Stimulated activated CD8-positive, alpha-beta memory T cell treated with anti-CD3 and anti-CD28 coated beads, Interleukin-4, amount 100 ng/mL, for 24 hours (primary cell): Measurements from ENCODE around the gene GOLIM4.
"Not testable (repeated sequence)": the region's sequence is repeated elsewhere in the genome, so short reads cannot be mapped to it uniquely, and the experiment has no call there.

Experiments used
- DNase-seq: peaks from one replicate; pipeline ENCODE4 v3.0.0-alpha.2; 2020; ENCODE audit warnings: low read depth

GOLIM4 gene

GRCh38 chr3:168072323-168072650 is 23.4 kb downstream of the GOLIM4 start:
- DNase-seq = no peak

GRCh38 chr3:168071591-168072322 is 24.0 kb downstream of the GOLIM4 start:
- no peak for DNase-seq

- DNase-seq = no peak
Measured at GRCh38 chr3:168070919-168071318, 24.8 kb downstream of the GOLIM4 start.

- no peak for DNase-seq
Measured at GRCh38 chr3:168068346-168068745, 27.4 kb downstream of the GOLIM4 start.

GRCh38 chr3:168066882-168067281 is 28.8 kb downstream of the GOLIM4 start:
- DNase-seq = no peak

- DNase-seq = no peak
Measured at GRCh38 chr3:168065569-168065968, 30.2 kb downstream of the GOLIM4 start.

GRCh38 chr3:168063122-168063521 is 32.6 kb downstream of the GOLIM4 start:
- no peak for DNase-seq

GRCh38 chr3:168062679-168063078 is 33.0 kb downstream of the GOLIM4 start:
- DNase-seq = no peak

- no peak for DNase-seq
Measured at GRCh38 chr3:168061332-168061996, 34.3 kb downstream of the GOLIM4 start.

- no peak for DNase-seq
Measured at GRCh38 chr3:168060317-168060716, 35.4 kb downstream of the GOLIM4 start.

- DNase-seq = no peak
Measured at GRCh38 chr3:168058481-168058880, 37.2 kb downstream of the GOLIM4 start.

GRCh38 chr3:168056398-168057230 is 39.1 kb downstream of the GOLIM4 start:
- not testable (repeated sequence) for DNase-seq

GRCh38 chr3:168054447-168054846 is 41.3 kb downstream of the GOLIM4 start:
- no peak for DNase-seq

GRCh38 chr3:168053115-168053514 is 42.6 kb downstream of the GOLIM4 start:
- DNase-seq = no peak

GRCh38 chr3:168052515-168052914 is 43.2 kb downstream of the GOLIM4 start:
- no peak for DNase-seq

GRCh38 chr3:168051531-168052471 is 43.9 kb downstream of the GOLIM4 start:
- DNase-seq = no peak

GRCh38 chr3:168051070-168051469 is 44.7 kb downstream of the GOLIM4 start:
- DNase-seq = no peak

- DNase-seq = no peak
Measured at GRCh38 chr3:168049367-168049974, 46.3 kb downstream of the GOLIM4 start.

- no peak for DNase-seq
Measured at GRCh38 chr3:168048414-168049330, 47.1 kb downstream of the GOLIM4 start.

GRCh38 chr3:168047936-168048335 is 47.8 kb downstream of the GOLIM4 start:
- DNase-seq = no peak
